Gastroesophageal sphincter (tissue), 3 donors: ENCODE data around the gene DNAJC6.

ENCODE experiments used
- EP300 ChIP-seq: sonication (generic); formaldehyde crosslinking; IDR thresholded peaks from one replicate; pipeline ENCODE4 v1.6.1; 2017; ENCODE audit warnings: antibody characterized with exemption, mild to moderate bottlenecking
- POLR2A ChIP-seq, 2 donors: fragments of 450-650 bp; IDR thresholded peaks; one replicate each; pipeline ENCODE4 v1.6.1; 2017; ENCODE audit warnings: antibody characterized with exemption in 2 of 2, mild to moderate bottlenecking in 2 of 2, moderate library complexity in 1 of 2
- POLR2AphosphoS5 ChIP-seq: sonication (generic); formaldehyde crosslinking; IDR thresholded peaks from one replicate; pipeline ENCODE4 v1.6.1; 2017; ENCODE audit warnings: antibody characterized with exemption
- TF ChIP-seq, protein P1 (sequence below), 4 experiments: fragments of 200-600 bp in 2 of 4; fragments of 450-650 bp in 2 of 4; sonication (generic) in 1 of 4; IDR thresholded peaks; one replicate each; pipeline ENCODE4 v1.5.1; 2017 to 2019; ENCODE audit warnings: antibody characterized with exemption in 4 of 4, mild to moderate bottlenecking in 2 of 4, moderate library complexity in 2 of 4

DNA sequence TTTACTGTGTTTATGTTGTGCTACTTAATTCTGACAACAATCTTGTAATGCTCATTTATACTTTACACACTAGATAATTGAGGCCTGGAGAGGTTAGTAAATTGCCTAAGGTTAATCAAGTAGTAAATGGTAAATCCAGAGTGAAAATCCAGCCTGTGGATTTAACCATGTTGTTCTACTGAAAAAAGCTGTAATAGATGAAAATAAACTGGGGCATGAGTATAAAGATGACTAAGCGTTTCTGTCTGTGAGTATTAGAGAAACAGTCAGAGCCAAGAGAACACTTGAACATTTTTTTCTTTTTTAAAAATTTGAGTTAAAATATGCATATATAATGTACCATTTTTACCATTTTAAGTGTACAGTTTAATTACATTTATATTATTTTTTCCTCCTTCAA lies 63.2 kb downstream of the DNAJC6 start:
- TF ChIP-seq, protein P1, sequence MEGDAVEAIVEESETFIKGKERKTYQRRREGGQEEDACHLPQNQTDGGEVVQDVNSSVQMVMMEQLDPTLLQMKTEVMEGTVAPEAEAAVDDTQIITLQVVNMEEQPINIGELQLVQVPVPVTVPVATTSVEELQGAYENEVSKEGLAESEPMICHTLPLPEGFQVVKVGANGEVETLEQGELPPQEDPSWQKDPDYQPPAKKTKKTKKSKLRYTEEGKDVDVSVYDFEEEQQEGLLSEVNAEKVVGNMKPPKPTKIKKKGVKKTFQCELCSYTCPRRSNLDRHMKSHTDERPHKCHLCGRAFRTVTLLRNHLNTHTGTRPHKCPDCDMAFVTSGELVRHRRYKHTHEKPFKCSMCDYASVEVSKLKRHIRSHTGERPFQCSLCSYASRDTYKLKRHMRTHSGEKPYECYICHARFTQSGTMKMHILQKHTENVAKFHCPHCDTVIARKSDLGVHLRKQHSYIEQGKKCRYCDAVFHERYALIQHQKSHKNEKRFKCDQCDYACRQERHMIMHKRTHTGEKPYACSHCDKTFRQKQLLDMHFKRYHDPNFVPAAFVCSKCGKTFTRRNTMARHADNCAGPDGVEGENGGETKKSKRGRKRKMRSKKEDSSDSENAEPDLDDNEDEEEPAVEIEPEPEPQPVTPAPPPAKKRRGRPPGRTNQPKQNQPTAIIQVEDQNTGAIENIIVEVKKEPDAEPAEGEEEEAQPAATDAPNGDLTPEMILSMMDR (IDR thresholded peaks at IDR 0.05): no peak
- TF ChIP-seq POLR2AphosphoS5 (no peak), POLR2A (IDR thresholded peaks at IDR 0.05) (no peak), EP300 (no peak)
